NOMO-1 (cell line): Measurements from ENCODE around the gene ITGBL1.

Experiments
- DNase-seq, 2 experiments: peaks; one replicate each; lab custom pipeline; 2025; ENCODE audit not compliant: unreplicated experiment in 2 of 2; lab: John Stamatoyannopoulos, UW

Gene ITGBL1

DNA sequence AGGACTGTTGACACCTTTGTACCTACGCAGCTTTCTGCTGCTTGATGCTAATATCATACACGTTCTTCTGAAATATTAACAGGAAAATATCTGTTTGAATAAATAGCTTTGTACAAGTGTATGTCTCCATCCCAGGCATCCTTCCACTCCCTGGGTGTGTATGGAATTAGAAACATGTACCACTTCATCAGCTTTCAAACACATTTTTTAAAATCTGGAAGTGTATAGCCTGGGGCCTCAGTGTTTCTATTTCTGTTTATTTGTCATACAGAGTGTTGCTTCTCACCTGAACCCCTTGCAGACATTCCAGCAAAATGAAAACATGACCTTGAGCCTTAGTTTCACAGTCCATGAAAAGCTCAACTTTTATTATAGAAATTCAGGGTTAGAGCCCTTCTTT, 168.6 kb downstream of the ITGBL1 start:
- DNase-seq = no peak

DNA sequence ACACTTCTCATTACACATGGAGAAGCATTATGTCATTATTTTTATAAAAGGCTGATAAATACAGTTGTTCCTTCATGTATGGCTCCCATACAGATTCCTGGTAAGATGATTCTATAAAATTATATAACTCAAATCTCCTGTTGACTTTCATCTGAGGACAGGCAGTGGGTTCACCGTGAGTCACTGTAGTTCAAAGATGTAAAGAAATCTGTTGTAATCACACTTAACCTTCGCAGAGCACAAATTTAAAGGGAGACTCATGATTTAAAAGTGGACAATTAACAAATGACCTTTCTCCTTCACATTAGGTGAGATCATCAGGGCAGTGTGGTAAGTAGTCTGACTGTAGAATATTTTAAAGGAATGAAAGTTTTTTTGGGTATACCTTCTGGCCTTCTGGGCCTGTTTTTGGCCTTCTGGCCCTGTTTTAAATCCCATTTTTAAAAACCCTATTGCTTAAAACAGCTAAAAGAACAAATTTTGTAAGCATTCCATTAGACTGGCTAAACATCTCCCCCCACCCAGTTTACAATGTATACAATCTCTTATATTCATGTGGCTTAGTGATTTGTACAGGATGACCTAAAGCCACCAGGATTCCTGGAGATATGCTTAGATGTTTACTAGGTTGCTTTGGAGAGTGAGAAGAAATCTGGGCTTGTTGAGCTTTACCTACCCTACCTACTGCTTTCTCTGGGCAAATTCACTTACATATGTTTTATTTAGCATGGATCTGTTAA, 171.2 kb downstream of the ITGBL1 start:
- DNase-seq = no peak

GRCh38 chr13:101624210-101624922, 171.9 kb downstream of the ITGBL1 start:
- no peak for DNase-seq

- DNase-seq = no peak
These were observed 172.5 kb downstream of the ITGBL1 start for GRCh38 chr13:101624981-101625380.

GRCh38 chr13:101626925-101627555, 174.6 kb downstream of the ITGBL1 start:
- peak in 1 of 2 experiments; percentile 17 for DNase-seq

DNA sequence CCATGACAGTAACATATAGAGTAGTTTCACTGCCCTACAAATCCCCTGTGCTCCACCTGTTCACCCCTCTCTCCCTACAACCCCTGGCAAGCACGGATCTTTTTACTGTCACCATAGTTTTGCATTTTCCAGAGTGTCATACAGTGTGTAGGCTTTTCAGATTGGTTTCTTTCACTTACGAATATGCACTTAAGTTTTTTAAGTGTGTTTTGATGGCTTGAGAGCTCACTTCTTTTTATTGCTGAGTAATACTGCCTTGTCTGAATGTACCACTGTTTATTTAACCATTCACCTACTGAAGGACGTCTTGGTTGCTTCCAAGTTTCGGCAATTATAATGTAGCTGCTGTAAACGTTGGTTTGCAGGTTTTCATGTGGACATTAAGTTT, 175.1 kb downstream of the ITGBL1 start:
- DNase-seq = no peak

- no peak for DNase-seq
These were observed 176.4 kb downstream of the ITGBL1 start for GRCh38 chr13:101628900-101629299.

DNA sequence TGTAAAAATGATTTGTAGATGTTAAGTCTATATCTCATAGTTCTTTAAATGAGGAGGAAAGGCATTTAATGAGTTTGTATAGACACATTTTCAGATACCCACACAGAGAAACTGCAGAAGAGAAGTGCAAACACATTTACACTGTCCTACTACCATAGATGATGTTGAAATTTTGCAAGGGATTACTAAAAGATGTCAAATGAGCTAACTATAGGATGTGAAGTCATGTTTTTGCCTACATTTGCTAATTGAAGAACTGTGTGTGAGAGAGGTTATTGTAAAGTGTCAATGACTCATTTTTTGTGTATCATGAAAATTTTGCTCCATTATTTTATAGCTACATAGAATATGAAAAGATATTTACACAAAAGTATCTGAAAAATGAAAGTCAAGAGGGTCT, 178.9 kb downstream of the ITGBL1 start:
- DNase-seq = no peak

GRCh38 chr13:101634142-101634541, 181.7 kb downstream of the ITGBL1 start:
- DNase-seq = no peak

- no peak for DNase-seq
These were observed 187.2 kb downstream of the ITGBL1 start for GRCh38 chr13:101639711-101640110.

- DNase-seq = no peak
These were observed 188.4 kb downstream of the ITGBL1 start for GRCh38 chr13:101640788-101641400.

- DNase-seq = no peak
These were observed 193.4 kb downstream of the ITGBL1 start for GRCh38 chr13:101645871-101646270.

- no peak for DNase-seq
These were observed 195.3 kb downstream of the ITGBL1 start for GRCh38 chr13:101647760-101648159.

- no peak for DNase-seq
These were observed 196.5 kb downstream of the ITGBL1 start for GRCh38 chr13:101648766-101649487.

DNA sequence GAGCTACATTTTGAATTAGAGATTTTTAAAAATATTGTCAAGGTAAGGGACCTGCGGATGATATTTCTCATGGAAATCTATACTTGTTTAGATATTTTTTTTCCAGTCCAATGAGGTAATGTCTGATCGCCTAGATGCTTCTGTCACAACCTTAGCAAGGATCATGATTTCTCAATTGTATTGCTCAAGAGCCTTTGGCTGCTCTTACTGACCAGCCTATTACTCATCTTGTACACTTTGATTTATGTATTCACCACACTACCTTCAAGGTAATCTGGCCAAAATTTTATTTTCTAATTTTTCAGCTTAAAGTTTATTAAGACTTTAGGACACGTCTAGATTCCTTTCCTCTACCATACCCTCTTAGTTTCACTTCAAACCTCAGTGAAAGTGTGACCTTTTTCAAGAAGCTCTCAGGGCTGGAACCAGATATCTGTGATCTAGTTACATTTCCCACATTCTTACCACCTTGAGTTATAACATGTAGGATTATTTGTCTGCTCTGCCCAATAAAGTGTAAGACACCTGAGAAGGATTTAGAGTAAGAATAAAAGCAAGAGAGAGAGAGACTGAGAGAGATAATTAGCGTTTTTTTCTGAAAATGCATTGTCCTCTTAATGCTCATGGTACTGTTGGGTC, 197.1 kb downstream of the ITGBL1 start:
- DNase-seq = peak in 1 of 2 experiments; percentile 33

- no peak for DNase-seq
These were observed 202.4 kb downstream of the ITGBL1 start for GRCh38 chr13:101654883-101655282.

- DNase-seq = peak; percentile 14 to 26
These were observed 203.0 kb downstream of the ITGBL1 start for GRCh38 chr13:101655435-101655834.

DNA sequence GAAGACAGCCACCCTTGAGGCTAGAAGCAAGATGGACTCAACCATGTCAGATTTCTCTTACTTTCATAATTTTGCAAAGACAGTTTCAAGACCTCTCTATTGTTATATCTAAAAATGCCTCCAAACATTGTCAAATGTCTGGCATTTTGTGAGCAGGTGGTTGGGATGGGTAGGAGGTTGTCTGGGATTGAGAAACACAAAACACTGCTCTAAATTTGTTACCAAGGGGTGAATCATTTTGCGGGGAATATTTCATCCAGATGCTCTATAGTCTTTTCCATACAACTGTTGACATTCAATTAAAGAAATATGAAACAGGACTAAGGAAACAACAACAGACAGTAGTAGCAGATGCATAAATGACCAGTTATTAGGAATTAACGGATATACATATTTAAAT, 208.2 kb downstream of the ITGBL1 start:
- DNase-seq = no peak

- no peak for DNase-seq
These were observed 209.4 kb downstream of the ITGBL1 start for GRCh38 chr13:101661839-101662238.

DNA sequence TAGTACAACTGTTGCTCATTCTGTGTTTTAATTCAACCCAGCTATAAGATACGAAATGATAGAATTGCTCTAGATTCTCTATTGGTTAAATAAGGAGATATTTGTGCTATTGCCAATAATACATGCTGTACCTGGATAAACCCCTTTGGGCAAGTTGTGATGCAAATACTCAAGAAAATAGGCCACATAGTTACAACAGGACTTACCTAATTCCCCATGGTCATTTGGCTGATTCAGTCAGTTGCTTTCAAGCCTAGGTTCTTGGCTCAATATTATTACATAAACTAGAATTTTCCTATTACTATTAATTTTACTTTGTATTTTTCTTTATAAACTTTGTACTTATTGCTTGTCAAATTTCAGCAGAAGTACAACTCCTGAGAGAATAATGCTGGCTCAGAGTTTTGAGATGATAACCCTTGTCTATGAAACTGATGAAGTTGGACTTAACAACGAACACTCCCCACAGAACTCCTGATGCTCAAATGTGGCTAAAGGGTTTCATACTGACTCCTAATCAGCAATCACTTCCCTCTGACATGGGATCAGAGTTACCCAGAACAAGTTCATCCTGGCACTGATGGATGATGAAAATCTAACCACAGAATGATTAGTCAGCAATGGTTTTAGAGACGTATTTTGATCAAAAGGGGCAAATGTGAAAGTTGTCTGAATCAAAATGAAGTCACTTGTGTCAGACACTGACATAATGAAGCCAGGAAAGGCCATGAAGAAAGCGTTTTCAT, 221.1 kb downstream of the ITGBL1 start:
- no peak for DNase-seq
